Adrenal gland (tissue), 5 donors: ENCODE data around the gene TBRG4.

Experiments
- POLR2A ChIP-seq, 2 donors: fragments of 450-650 bp; IDR thresholded peaks; one replicate each; pipeline ENCODE4 v1.6.1; 2017; ENCODE audit warnings: antibody characterized with exemption in 2 of 2, mild to moderate bottlenecking in 2 of 2, moderate library complexity in 1 of 2
- TF ChIP-seq, protein P1 (sequence below), 6 experiments: fragments of 450-650 bp in 4 of 6; fragments of 200-600 bp in 2 of 6; sonication (generic) in 1 of 6; IDR thresholded peaks; 1 replicate in 5 of 6; 2 replicates in 1 of 6; pipeline versions ENCODE4 v1.5.1 to v1.8.0; 2016 to 2021; ENCODE audit warnings: antibody characterized with exemption in 6 of 6, mild to moderate bottlenecking in 2 of 6, moderate library complexity in 1 of 6
- donor health status: DM: no; HTN: no; CAD: no.

DNA sequence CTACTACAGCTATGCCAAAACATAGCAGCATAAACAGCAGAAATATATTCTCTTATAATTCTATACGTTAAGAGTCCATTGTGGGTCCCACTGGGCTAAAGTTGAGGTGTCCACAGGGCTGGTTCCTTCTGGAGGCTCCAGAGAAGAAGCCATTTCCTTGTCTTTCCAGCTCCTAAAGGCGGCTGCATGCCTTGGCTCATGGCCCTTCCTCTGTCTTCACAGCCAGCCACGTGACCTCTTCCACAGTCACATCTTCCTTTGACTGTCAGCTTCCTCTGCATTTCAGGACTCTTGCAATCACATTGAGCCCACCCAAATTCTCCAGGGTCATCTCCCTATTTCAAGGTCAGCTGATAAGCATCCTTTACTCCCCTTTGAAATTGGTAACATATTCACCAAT lies 40.0 kb downstream of the TBRG4 start:
- TF ChIP-seq POLR2A (IDR thresholded peaks at IDR 0.05): no peak
- TF ChIP-seq, protein P1, sequence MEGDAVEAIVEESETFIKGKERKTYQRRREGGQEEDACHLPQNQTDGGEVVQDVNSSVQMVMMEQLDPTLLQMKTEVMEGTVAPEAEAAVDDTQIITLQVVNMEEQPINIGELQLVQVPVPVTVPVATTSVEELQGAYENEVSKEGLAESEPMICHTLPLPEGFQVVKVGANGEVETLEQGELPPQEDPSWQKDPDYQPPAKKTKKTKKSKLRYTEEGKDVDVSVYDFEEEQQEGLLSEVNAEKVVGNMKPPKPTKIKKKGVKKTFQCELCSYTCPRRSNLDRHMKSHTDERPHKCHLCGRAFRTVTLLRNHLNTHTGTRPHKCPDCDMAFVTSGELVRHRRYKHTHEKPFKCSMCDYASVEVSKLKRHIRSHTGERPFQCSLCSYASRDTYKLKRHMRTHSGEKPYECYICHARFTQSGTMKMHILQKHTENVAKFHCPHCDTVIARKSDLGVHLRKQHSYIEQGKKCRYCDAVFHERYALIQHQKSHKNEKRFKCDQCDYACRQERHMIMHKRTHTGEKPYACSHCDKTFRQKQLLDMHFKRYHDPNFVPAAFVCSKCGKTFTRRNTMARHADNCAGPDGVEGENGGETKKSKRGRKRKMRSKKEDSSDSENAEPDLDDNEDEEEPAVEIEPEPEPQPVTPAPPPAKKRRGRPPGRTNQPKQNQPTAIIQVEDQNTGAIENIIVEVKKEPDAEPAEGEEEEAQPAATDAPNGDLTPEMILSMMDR (IDR thresholded peaks at IDR 0.05): no peak
